IMR-90 (cell line): ENCODE data around the gene NAV2.

Experiments
- CEBPB ChIP-seq: IDR thresholded peaks from 2 replicates; pipeline ENCODE4 v1.6.1; 2012; ENCODE audit warnings: low read depth, low read length, improper control_type of control experiment
- CHD1 ChIP-seq: IDR thresholded peaks from 2 replicates; pipeline ENCODE4 v1.6.1; 2012; ENCODE audit warnings: low read depth, low read length, improper control_type of control experiment
- CTCF ChIP-seq: conservative IDR thresholded peaks from 2 replicates; pipeline ENCODE4 v1.5.1; 2012; ENCODE audit warnings: mild to moderate bottlenecking, low read depth, low read length, improper control_type of control experiment
- FOS ChIP-seq: fragments of 150-350 bp; IDR thresholded peaks from 2 replicates; pipeline ENCODE4 v1.6.1; 2016; ENCODE audit warnings: low read depth, low read length
- MAFK ChIP-seq: IDR thresholded peaks from 2 replicates; pipeline ENCODE4 v1.6.1; 2012; ENCODE audit warnings: low read depth, low read length, improper control_type of control experiment
- MXI1 ChIP-seq: IDR thresholded peaks from 2 replicates; pipeline ENCODE4 v1.6.1; 2012; ENCODE audit warnings: low read depth, mild to moderate bottlenecking, low read length, moderate library complexity, borderline replicate concordance
- POLR2A ChIP-seq: IDR thresholded peaks from 2 replicates; pipeline ENCODE4 v1.6.1; 2012; ENCODE audit warnings: mild to moderate bottlenecking, low read depth, low read length
- RAD21 ChIP-seq: IDR thresholded peaks from 2 replicates; pipeline ENCODE4 v1.6.1; 2012; ENCODE audit warnings: low read length, improper control_type of control experiment
- RCOR1 ChIP-seq: IDR thresholded peaks from 2 replicates; pipeline ENCODE4 v1.6.1; 2012; ENCODE audit warnings: mild to moderate bottlenecking, low read length, improper control_type of control experiment; ENCODE audit not compliant: insufficient replicate concordance
- RFX5 ChIP-seq: IDR thresholded peaks from 2 replicates; pipeline ENCODE4 v1.8.0; 2012; ENCODE audit warnings: low read depth, mild to moderate bottlenecking, low read length, moderate library complexity
- USF2 ChIP-seq: fragments of 150-350 bp; IDR thresholded peaks from 2 replicates; pipeline ENCODE4 v1.6.1; 2017; ENCODE audit warnings: mild to moderate bottlenecking, antibody characterized with exemption, low read length, low read depth

GRCh38 chr11:19728436-19728835, 15.8 kb downstream of the NAV2 start:
- TF ChIP-seq FOS (no peak), CTCF (no peak), USF2 (peak; percentile 52; the same call in 1 of the 2 replicates), RFX5 (no peak), RAD21 (no peak), CEBPB (peak; percentile 52; the same call in 1 of the 2 replicates), RCOR1 (no peak), POLR2A (no peak), MAFK (no peak), CHD1 (no peak), MXI1 (peak; percentile 61; the same call in 1 of the 2 replicates)
